Neutrophil (primary cell): ENCODE measurements around the gene ABHD17A.

Source experiments
- H3K27ac ChIP-seq: fragments of 200-600 bp; sonication (generic); 2 replicates; pipeline ENCODE4 v1.5.1; 2016; ENCODE audit warnings: mild to moderate bottlenecking, moderate library complexity
- H3K27me3 ChIP-seq: fragments of 200-600 bp; sonication (generic); 2 replicates; pipeline ENCODE4 v1.6.0; 2016; ENCODE audit warnings: mild to moderate bottlenecking
- H3K36me3 ChIP-seq: fragments of 200-600 bp; sonication (generic); 2 replicates; pipeline ENCODE4 v1.5.1; 2017
- H3K4me1 ChIP-seq, 2 experiments: fragments of 200-600 bp in 1 of 2; sonication (generic) in 1 of 2; 1 replicate in 1 of 2; 2 replicates in 1 of 2; pipeline versions ENCODE4 v1.5.1 to v1.6.1; 2013 to 2016; ENCODE audit warnings: low read depth in 1 of 2, low read length in 1 of 2, mild to moderate bottlenecking in 1 of 2, moderate library complexity in 1 of 2; ENCODE audit not compliant: control insufficient read depth in 1 of 2, insufficient read depth in 1 of 2
- H3K4me3 ChIP-seq, 2 experiments: fragments of 200-600 bp in 1 of 2; sonication (generic) in 1 of 2; 1 replicate in 1 of 2; 2 replicates in 1 of 2; pipeline ENCODE4 v1.5.1; 2013 to 2016; ENCODE audit warnings: low read depth in 1 of 2, low read length in 1 of 2, mild to moderate bottlenecking in 1 of 2, moderate library complexity in 1 of 2
- H3K9me3 ChIP-seq: fragments of 200-600 bp; sonication (generic); 2 replicates; pipeline ENCODE4 v1.5.1; 2016
- CTCF ChIP-seq: fragments of 200-600 bp; sonication (generic); IDR thresholded peaks from 2 replicates; pipeline ENCODE4 v1.5.1; 2016; ENCODE audit warnings: antibody characterized with exemption

Gene ABHD17A

GRCh38 chr19:1854542-1855039 lies 30.7 kb downstream of the ABHD17A start:
- Histone ChIP-seq H3K4me1 (peaks cover 74 to 87% of the 10 kb centered on the region in 2 experiments), H3K4me3 (peak overlapping the region; percentile 73 to 85), H3K9me3 (no peaks in the 10 kb centered on the region), H3K27ac (peak overlapping the region; percentile 98), H3K36me3 (peaks cover 9% of the 10 kb centered on the region), H3K27me3 (peaks cover 16% of the 10 kb centered on the region)
- TF ChIP-seq CTCF = no peak

- Histone ChIP-seq H3K9me3 (no peaks in the 10 kb centered on the region), H3K4me3 (peak overlapping the region in 1 of 2 experiments; percentile 51), H3K27me3 (peaks cover 16% of the 10 kb centered on the region), H3K36me3 (peaks cover 9% of the 10 kb centered on the region), H3K4me1 (peaks cover 76 to 87% of the 10 kb centered on the region in 2 experiments), H3K27ac (peak overlapping the region; percentile 98)
- TF ChIP-seq CTCF = no peak
Observed at GRCh38 chr19:1854039-1854541, 31.2 kb downstream of the ABHD17A start.

- peaks cover 77 to 85% of the 10 kb centered on the region in 2 experiments for H3K4me1 ChIP-seq
- H3K27ac ChIP-seq = peak overlapping the region; percentile 98
Observed at GRCh38 chr19:1853295-1854038, 31.8 kb downstream of the ABHD17A start.

GRCh38 chr19:1852581-1853128 lies 32.6 kb downstream of the ABHD17A start:
- Histone ChIP-seq H3K9me3 (no peaks in the 10 kb centered on the region), H3K4me1 (peaks cover 73 to 81% of the 10 kb centered on the region in 2 experiments), H3K27ac (no peak overlapping the region), H3K36me3 (peaks cover 9% of the 10 kb centered on the region), H3K27me3 (peaks cover 16% of the 10 kb centered on the region), H3K4me3 (peak overlapping the region in 1 of 2 experiments; percentile 51)
- no peak for TF ChIP-seq CTCF

More at GRCh38 chr19:1853295-1854038, 31.8 kb downstream of the ABHD17A start:
- Histone ChIP-seq H3K27me3 (peaks cover 16% of the 10 kb centered on the region), H3K36me3 (peaks cover 9% of the 10 kb centered on the region), H3K9me3 (no peaks in the 10 kb centered on the region), H3K4me3 (peak overlapping the region in 1 of 2 experiments; percentile 51)
- TF ChIP-seq CTCF = peak; percentile 100

- H3K4me1 ChIP-seq = peaks cover 73 to 81% of the 10 kb centered on the region in 2 experiments
- H3K36me3 ChIP-seq = peaks cover 9% of the 10 kb centered on the region
- H3K4me3 ChIP-seq = no peak overlapping the region
- H3K27me3 ChIP-seq = peaks cover 16% of the 10 kb centered on the region
- TF ChIP-seq CTCF = no peak
- H3K9me3 ChIP-seq = no peaks in the 10 kb centered on the region
- no peak overlapping the region for H3K27ac ChIP-seq
Observed at GRCh38 chr19:1851654-1852580, 33.4 kb downstream of the ABHD17A start.
